HG03060 (cell line): ENCODE data around the gene CFAP99.
A peak's percentile ranks its signal among the peaks of the same experiment; 100 is the strongest.
"Not testable (repeated sequence)": the region's sequence is repeated elsewhere in the genome, so short reads cannot be mapped to it uniquely, and the experiment has no call there.

Experiments used
- ATAC-seq: cut with Tn5 transposase; IDR thresholded peaks from one replicate; pipeline ENCODE4 v1.9.1; 2021; ENCODE audit warnings: low read depth, moderate number of reproducible peaks; ENCODE audit not compliant: unreplicated experiment

The CFAP99 gene

GRCh38 chr4:2465032-2465431, 46.3 kb downstream of the CFAP99 start:
- ATAC-seq, result no peak

- ATAC-seq, result not testable (repeated sequence)
Measured at GRCh38 chr4:2465544-2465943, 46.8 kb downstream of the CFAP99 start.

GRCh38 chr4:2468456-2469191, 49.9 kb downstream of the CFAP99 start, which contains the start of gene RNF4:
TSS of gene RNF4 (plus strand) at chr4:2469106. CDS start at chr4:2490494, 21,388 bp downstream.
- ATAC-seq, result peak; percentile 64

GRCh38 chr4:2469192-2469984, 50.6 kb downstream of the CFAP99 start:
- ATAC-seq, result peak; percentile 31

- ATAC-seq, result no peak
Measured at GRCh38 chr4:2470791-2471190, 52.0 kb downstream of the CFAP99 start.

- ATAC-seq, result no peak
Measured at GRCh38 chr4:2472187-2472586, 53.4 kb downstream of the CFAP99 start.

GRCh38 chr4:2478229-2478628, 59.5 kb downstream of the CFAP99 start:
- no peak for ATAC-seq

GRCh38 chr4:2480649-2481048, 61.9 kb downstream of the CFAP99 start:
- ATAC-seq, result no peak

GRCh38 chr4:2482192-2482591, 63.4 kb downstream of the CFAP99 start:
- no peak for ATAC-seq

- ATAC-seq, result no peak
Measured at GRCh38 chr4:2482693-2483092, 63.9 kb downstream of the CFAP99 start.

GRCh38 chr4:2483237-2483636, 64.5 kb downstream of the CFAP99 start:
- ATAC-seq, result no peak

GRCh38 chr4:2484185-2484584, 65.4 kb downstream of the CFAP99 start:
- ATAC-seq, result no peak

- no peak for ATAC-seq
Measured at GRCh38 chr4:2484993-2485392, 66.2 kb downstream of the CFAP99 start.

GRCh38 chr4:2485956-2486355, 67.2 kb downstream of the CFAP99 start:
- ATAC-seq, result no peak

GRCh38 chr4:2486981-2487380, 68.2 kb downstream of the CFAP99 start:
- no peak for ATAC-seq

- ATAC-seq, result no peak
Measured at GRCh38 chr4:2487632-2488031, 68.9 kb downstream of the CFAP99 start.

GRCh38 chr4:2489081-2489805, 70.5 kb downstream of the CFAP99 start:
- no peak for ATAC-seq

GRCh38 chr4:2489841-2490552, 71.2 kb downstream of the CFAP99 start:
- ATAC-seq, result no peak

- ATAC-seq, result no peak
Measured at GRCh38 chr4:2492970-2493369, 74.2 kb downstream of the CFAP99 start.

GRCh38 chr4:2494992-2495391, 76.2 kb downstream of the CFAP99 start:
- ATAC-seq, result no peak

- ATAC-seq, result no peak
Measured at GRCh38 chr4:2497324-2497723, 78.6 kb downstream of the CFAP99 start.
